GM21737 (cell line): ENCODE results near the gene SLC2A13.

Experiments used
- ATAC-seq: cut with Tn5 transposase; IDR thresholded peaks from one replicate; pipeline ENCODE4 v1.9.1; 2021; ENCODE audit warnings: mild to moderate bottlenecking, moderate library complexity; ENCODE audit not compliant: unreplicated experiment

Gene SLC2A13

GRCh38 chr12:40002178-40003169, 103.4 kb downstream of the SLC2A13 start:
- no peak for ATAC-seq

GRCh38 chr12:40001406-40001805, 104.5 kb downstream of the SLC2A13 start:
- no peak for ATAC-seq

- ATAC-seq: no peak
These were observed 105.0 kb downstream of the SLC2A13 start for GRCh38 chr12:40000884-40001283.

DNA sequence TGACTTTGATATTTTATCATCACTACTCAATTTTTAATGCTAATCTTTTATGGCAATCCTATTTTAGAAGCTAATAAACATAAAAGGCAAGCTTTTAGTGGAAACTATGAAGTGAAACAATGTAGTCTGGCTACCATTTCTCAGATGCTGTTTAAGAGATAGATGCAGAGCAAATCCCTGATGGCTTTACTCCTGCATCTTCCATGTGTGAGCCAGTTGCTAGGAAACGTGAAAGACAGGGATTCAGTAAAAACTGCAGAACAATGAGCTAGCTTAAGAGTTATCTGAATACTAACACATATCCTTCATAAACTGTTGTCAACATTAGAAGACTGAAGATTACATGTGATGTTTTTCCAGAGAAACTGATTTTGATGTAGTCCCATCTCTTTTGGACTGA, 112.6 kb downstream of the SLC2A13 start:
- ATAC-seq: no peak

- ATAC-seq: peak; percentile 90
These were observed 115.5 kb downstream of the SLC2A13 start for GRCh38 chr12:39990122-39991101.

DNA sequence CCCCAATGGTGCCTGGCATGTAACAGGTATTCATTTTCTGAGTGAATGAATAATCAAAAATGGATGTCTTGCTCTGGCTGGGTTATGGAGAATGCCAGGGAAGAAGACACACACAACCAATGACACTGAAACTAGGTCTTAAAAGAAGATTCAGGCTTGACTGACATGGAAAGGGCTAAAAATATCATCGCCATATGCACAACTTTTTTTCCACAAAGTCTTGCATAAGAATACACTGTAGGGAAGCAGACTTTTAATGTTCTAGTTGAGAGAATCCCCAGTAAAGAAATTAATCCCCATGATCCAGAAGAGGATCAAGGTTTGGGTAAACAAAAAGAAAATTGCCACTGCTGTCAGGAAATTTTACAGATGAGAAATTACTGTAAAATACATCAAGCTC, 116.4 kb downstream of the SLC2A13 start:
- no peak for ATAC-seq

DNA sequence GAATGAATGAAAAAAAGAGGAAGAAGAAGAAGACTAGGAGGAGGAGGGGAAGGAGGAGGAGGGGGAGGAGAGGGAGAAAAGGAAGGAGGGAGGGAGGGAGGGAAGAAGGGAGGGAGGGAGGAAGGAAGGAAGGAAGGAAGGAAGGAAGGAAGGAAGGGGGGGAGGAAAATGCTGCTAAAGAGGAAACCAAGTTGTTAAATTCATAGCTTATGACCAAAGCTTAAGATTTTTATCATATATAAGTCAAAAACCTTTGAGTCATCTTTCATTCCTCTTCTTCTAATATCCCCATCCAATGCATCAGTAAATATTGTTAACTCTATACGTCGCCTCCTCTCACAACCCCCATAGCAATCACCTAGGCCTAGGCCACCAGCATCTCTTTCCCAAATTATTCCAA, 117.3 kb downstream of the SLC2A13 start:
- no peak for ATAC-seq

GRCh38 chr12:39986674-39987073, 119.2 kb downstream of the SLC2A13 start:
- no peak for ATAC-seq

DNA sequence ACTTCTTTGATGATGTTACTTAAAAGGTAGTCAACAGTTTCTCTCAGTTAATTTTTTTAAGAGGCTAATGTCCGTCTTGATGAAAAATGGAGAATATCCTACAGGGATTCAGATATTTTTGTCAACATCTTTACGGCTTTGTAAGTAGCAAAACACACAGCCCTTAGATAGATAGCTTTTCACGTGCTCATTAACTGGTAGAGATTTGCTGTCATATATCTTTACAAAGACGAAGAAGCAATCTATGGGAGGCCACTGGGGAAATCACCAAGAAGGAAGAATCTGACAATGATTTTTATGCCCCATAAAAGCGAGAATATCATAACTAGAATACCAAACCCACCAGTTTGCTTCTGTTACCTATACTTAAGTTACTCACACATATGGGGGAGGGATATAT, 121.2 kb downstream of the SLC2A13 start:
- ATAC-seq: no peak

DNA sequence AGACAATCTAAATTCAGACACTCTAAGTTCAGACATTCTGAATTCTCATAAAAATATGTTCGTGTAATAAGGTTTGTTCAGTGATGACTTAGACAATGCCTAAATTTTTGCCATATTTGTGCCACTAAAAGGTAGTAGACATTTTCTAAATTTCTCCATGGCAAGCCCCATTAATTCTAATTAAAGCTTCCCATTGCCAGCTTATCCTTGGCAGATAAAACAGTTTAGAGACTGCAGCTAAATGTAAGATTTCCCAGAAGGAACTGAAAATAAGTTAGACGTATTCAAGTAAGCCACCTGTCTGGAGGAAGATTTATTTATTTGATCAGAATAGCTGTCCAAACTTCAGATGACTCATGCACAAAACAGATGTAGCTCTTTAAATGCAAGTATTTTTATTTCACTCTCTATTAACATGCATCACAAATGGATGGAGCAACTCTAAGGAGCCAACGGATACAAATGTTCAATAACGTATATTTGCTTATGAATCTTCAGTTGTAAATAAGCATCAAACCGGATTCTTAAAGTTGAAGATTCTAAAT, 130.4 kb downstream of the SLC2A13 start:
- no peak for ATAC-seq

DNA sequence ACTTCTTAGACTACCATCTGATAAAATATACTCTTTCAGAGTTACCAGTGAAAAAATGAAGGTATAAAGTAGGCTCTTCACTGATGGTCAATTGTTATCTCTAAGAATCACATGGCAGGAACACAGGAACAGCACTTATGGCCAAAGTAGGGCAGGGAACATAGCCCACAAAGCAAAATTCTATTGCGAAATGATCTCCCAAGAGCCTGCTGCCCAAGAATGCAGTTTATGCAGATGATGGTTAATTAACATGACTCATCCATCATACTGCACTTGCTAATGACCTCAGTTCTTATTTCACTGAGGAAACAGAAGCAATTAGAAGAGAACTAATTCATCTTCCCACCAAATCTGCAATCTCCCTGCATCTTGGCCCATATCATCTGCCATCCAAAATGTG, 133.8 kb downstream of the SLC2A13 start:
- ATAC-seq: no peak

DNA sequence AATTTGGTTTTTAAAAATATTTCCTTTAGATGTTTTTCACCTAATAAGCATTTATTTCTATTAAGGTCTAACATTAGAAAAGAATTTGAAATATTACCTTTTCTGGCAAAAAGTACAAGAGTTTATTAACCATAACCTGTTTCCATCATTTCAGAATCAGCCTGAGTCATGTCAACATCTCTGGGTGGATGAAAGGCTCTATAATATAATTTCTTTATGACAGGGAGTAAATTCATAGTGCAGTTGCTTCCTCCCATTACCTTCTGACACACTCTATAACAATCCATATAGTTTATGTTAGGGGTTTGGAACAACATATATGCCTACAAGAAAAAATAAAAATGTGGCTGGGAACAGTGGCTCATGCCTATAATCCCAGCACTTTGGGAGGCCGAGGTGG, 134.5 kb downstream of the SLC2A13 start:
- no peak for ATAC-seq

DNA sequence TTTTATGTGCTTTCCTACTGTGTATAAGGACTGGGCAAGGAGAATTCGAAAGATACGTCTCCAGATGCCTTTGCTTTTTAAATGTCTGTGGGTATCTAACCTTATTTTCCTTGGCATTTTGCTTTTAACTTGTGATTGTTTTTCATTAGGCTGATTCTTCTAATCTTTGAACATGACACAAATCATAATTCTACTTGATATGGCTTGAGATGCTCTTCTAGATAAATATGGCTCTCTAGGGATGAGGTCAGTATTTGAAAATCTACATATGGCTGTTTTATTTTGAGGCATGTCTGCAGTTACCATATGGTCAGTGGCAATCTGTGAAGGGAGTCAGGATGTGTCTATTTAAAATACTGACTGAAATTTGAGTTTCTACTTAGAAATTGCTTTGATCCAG, 139.2 kb downstream of the SLC2A13 start:
- no peak for ATAC-seq

DNA sequence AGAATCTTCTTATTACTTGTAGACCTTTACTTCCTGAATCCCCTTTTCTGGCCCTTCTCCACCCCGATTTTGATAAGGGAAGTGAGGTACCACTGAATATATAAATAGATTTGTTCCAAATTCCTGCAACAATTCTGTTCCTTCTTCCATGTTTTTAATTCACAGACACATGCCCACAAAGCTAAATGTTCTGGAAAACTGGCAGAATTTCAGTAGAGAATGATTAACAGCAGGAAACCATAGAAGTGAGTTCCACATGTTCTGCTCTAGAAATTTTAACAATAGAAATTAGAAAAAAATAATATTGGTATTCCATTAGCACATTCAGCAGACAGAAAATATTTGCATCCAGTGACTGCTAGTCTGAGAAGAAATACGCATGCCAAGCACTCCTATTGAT, 139.6 kb downstream of the SLC2A13 start:
- ATAC-seq: no peak

DNA sequence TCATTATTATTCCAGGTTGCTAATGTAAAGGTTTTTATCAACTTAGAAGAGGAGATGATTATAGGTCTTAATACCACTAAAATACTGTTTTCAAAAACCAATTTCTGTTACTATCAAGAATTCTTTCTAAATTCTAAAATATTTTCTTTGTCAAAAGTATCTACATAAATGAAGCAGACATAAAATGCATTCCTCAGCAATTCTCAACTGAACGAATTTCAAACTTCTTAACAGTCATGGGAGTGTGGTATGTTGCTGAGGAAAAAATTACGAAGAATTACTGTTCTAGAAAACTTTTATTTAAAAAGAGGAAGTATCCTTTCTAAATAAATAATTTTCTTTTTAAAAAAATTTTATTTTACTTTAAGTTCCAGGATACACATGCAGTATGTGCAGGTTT, 146.4 kb downstream of the SLC2A13 start:
- no peak for ATAC-seq

GRCh38 chr12:39959031-39959430, 146.8 kb downstream of the SLC2A13 start:
- no peak for ATAC-seq

DNA sequence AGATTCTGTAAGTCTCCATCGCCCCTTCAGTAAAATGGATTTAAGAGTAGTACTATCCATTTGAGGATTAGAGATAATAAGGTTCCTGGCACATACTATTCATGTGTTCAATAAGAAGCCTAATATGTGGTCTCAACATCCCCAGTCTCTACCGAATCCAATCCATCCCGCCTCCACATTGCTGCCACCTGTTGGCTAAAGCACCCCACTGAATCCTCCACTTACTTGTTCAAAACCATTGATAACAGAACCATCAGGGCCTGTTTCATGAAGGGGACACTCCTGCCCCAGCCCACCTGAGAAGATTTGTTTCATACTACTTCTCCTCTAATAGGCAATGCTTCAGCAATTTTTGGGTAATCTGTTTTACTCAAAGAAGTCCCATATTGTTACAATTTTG, 147.5 kb downstream of the SLC2A13 start:
- ATAC-seq: no peak

- no peak for ATAC-seq
These were observed 149.2 kb downstream of the SLC2A13 start for GRCh38 chr12:39956725-39957124.

- ATAC-seq: no peak
These were observed 159.3 kb downstream of the SLC2A13 start for GRCh38 chr12:39946361-39947280.

DNA sequence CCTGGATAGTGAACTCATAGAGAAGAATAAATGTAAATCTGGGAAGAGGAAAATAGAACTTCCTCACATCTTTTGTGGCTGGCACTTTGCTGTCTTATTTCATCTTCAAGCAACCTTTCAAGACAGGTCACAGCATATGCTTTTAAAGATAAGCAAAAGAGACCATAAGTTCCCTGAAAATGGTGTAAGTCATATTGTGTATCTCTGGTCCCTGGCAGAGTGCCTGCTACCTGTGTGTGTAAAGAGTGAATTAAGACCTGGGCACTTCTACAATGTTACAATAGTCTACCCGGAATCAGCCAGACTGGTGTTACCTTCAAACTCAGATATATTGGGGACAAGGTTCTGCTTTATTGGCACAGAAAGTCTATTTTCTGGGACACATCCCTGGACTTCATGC, 168.8 kb downstream of the SLC2A13 start:
- no peak for ATAC-seq
